Liver (tissue), 9 donors: ENCODE results near the gene NSUN2. TPM values are rescaled to one million over a fixed set of nuclear protein-coding genes. Genes with fewer than 3 reads are reported as not detected.

Source experiments
- DNase-seq: peaks from one replicate; pipeline ENCODE4 v3.0.0-alpha.2; 2017; ENCODE audit warnings: low spot score
- H3K27ac ChIP-seq, 2 donors: one replicate each; pipeline ENCODE4 v1.7.0; 2013; ENCODE audit warnings: inconsistent platforms in 2 of 2, low read length in 2 of 2, control low read depth in 1 of 2, low read depth in 1 of 2, mild to moderate bottlenecking in 1 of 2
- H3K27me3 ChIP-seq, 4 donors: one replicate each; pipeline versions ENCODE4 v1.6.1 to v1.7.0; 2013; ENCODE audit warnings: low read length in 3 of 4, inconsistent platforms in 1 of 4, mild to moderate bottlenecking in 1 of 4, moderate library complexity in 1 of 4; ENCODE audit not compliant: control insufficient read depth in 4 of 4, insufficient read depth in 4 of 4
- H3K36me3 ChIP-seq, 4 donors: one replicate each; pipeline versions ENCODE4 v1.6.1 to v1.7.0; 2013; ENCODE audit warnings: low read length in 3 of 4, mild to moderate bottlenecking in 3 of 4, low read depth in 1 of 4, moderate library complexity in 1 of 4; ENCODE audit not compliant: control insufficient read depth in 4 of 4, insufficient read depth in 3 of 4
- H3K4me1 ChIP-seq, 4 donors: one replicate each; pipeline versions ENCODE4 v1.6.1 to v1.7.0; 2013; ENCODE audit warnings: low read length in 3 of 4, mild to moderate bottlenecking in 3 of 4, moderate library complexity in 1 of 4; ENCODE audit not compliant: control insufficient read depth in 4 of 4, insufficient read depth in 4 of 4
- H3K4me3 ChIP-seq, 3 donors: one replicate each; pipeline versions ENCODE4 v1.6.1 to v1.7.0; 2013; ENCODE audit warnings: low read length in 3 of 3, control low read depth in 1 of 3, low read depth in 1 of 3, mild to moderate bottlenecking in 1 of 3
- H3K9ac ChIP-seq, 2 donors: one replicate each; pipeline ENCODE4 v1.7.0; 2013; ENCODE audit warnings: low read length in 2 of 2, mild to moderate bottlenecking in 2 of 2, moderate library complexity in 2 of 2, control low read depth in 1 of 2, low read depth in 1 of 2
- H3K9me3 ChIP-seq, 4 donors: one replicate each; pipeline versions ENCODE4 v1.6.1 to v1.7.0; 2013; ENCODE audit warnings: low read length in 3 of 4; ENCODE audit not compliant: control insufficient read depth in 4 of 4
- HNF4A ChIP-seq, 2 donors: conservative IDR thresholded peaks; 2 replicates each; pipeline ENCODE4 v1.6.1; 2016; ENCODE audit warnings: antibody characterized with exemption in 2 of 2, mild to moderate bottlenecking in 2 of 2
- RAD21 ChIP-seq, 2 donors: IDR thresholded peaks; 2 replicates each; pipeline ENCODE4 v1.6.1; 2016; ENCODE audit warnings: antibody characterized with exemption in 2 of 2, mild to moderate bottlenecking in 2 of 2
- SP1 ChIP-seq: IDR thresholded peaks from 2 replicates; pipeline ENCODE4 v1.6.1; 2018; ENCODE audit warnings: antibody characterized with exemption, mild to moderate bottlenecking
- TAF1 ChIP-seq: conservative IDR thresholded peaks from 2 replicates; pipeline ENCODE4 v1.6.1; 2016; ENCODE audit warnings: antibody characterized with exemption, mild to moderate bottlenecking
- YY1 ChIP-seq: IDR thresholded peaks from 2 replicates; pipeline ENCODE4 v1.6.1; 2016; ENCODE audit warnings: antibody characterized with exemption, mild to moderate bottlenecking
- WGBS: extraction: QIAGEN DNeasy Blood & Tissue Kit; methylation state at CpG from one replicate; pipeline ENCODE4 v1.1.7; 2013; 5-methylcytosine and 5-hydroxymethylcytosine counted together
- polyA plus RNA-seq, 2 donors: library from polyadenylated mRNA; stranded (reverse) in 1 of 2; unstranded in 1 of 2; fragments of 200-250 nt in 1 of 2; fragments of >200 nt in 1 of 2; fragmentation: Nextera tagmentation in 1 of 2; extraction: Ambion mirVana in 1 of 2; gene quantifications; one replicate each; pipeline versions ENCODE4 v1.2.1 to v1.2.3, GENCODE V29; 2013 to 2015
- total RNA-seq, 2 donors: library from RNA; depleted of rRNA; stranded (reverse); fragments of >200 nt; gene quantifications; one replicate each; pipeline ENCODE4 v1.2.3, GENCODE V29; 2014
- TF ChIP-seq, protein P1 (sequence below): IDR thresholded peaks from 2 replicates; pipeline ENCODE4 v1.6.1; 2016; ENCODE audit warnings: antibody characterized with exemption
- TF ChIP-seq, protein P2 (sequence below): IDR thresholded peaks from 2 replicates; pipeline ENCODE4 v1.6.1; 2016; ENCODE audit warnings: antibody characterized with exemption, mild to moderate bottlenecking
- TF ChIP-seq, protein P3 (sequence below): IDR thresholded peaks from 2 replicates; pipeline ENCODE4 v1.6.1; 2016; ENCODE audit warnings: antibody characterized with exemption
- TF ChIP-seq, protein P4 (sequence below): fragments of 150-350 bp; IDR thresholded peaks from 2 replicates; pipeline ENCODE4 v1.5.1; 2017; ENCODE audit warnings: improper control_type of control experiment, low read depth, low read length; ENCODE audit not compliant: missing input control
- donor health status: healthy.
- donor health status: healthy.
- donor health status: healthy.
- donor health status: healthy.
- donor health status: healthy.

Gene NSUN2
- total and polyA plus RNA-seq, 4 donors = 26.9 to 52.2 (median 28.1) TPM

DNA sequence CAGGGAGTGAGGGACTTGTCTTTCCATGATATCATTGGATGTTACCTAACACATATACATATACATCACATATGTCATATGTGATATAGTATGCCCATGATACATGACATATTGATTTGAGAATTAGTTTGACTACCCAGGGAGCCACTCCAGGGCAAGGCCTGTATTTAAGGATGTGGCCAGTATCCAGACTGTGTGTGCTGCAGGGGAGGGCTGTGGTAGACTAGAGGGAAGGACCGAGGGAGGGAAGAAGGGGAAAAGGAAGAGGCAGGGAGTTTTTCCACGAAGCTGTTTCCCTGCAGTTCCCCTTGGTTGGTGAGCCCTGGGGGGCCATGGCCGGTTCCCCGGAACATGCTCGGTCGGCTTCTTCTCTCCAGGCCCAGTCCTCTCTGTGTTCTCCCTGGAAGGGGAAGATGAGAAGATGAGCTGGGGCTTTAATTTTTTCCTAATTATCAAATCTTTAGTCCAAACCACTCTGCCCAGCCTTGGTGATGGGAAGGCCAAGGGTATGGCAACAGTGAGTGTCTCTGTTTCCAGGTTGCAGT is 48.7 kb downstream of the NSUN2 start:
- peaks cover 0 to 7% (median 3%) of the 10 kb centered on the region in 4 donors for H3K36me3 ChIP-seq
- 61% methylated on average over 6 of the region's 6 CpGs for WGBS
- peaks cover 2 to 41% (median 13%) of the 10 kb centered on the region in 4 donors for H3K4me1 ChIP-seq
- H3K4me3 ChIP-seq = peak overlapping the region; percentile 65 to 92 (median 75)
- peak overlapping the region; percentile 85 to 100 for H3K9ac ChIP-seq
- DNase-seq = no peak
- no peaks in the 10 kb centered on the region for H3K9me3 ChIP-seq
- TF ChIP-seq, protein P1, sequence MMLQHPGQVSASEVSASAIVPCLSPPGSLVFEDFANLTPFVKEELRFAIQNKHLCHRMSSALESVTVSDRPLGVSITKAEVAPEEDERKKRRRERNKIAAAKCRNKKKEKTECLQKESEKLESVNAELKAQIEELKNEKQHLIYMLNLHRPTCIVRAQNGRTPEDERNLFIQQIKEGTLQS = no peak
- TF ChIP-seq, protein P2, sequence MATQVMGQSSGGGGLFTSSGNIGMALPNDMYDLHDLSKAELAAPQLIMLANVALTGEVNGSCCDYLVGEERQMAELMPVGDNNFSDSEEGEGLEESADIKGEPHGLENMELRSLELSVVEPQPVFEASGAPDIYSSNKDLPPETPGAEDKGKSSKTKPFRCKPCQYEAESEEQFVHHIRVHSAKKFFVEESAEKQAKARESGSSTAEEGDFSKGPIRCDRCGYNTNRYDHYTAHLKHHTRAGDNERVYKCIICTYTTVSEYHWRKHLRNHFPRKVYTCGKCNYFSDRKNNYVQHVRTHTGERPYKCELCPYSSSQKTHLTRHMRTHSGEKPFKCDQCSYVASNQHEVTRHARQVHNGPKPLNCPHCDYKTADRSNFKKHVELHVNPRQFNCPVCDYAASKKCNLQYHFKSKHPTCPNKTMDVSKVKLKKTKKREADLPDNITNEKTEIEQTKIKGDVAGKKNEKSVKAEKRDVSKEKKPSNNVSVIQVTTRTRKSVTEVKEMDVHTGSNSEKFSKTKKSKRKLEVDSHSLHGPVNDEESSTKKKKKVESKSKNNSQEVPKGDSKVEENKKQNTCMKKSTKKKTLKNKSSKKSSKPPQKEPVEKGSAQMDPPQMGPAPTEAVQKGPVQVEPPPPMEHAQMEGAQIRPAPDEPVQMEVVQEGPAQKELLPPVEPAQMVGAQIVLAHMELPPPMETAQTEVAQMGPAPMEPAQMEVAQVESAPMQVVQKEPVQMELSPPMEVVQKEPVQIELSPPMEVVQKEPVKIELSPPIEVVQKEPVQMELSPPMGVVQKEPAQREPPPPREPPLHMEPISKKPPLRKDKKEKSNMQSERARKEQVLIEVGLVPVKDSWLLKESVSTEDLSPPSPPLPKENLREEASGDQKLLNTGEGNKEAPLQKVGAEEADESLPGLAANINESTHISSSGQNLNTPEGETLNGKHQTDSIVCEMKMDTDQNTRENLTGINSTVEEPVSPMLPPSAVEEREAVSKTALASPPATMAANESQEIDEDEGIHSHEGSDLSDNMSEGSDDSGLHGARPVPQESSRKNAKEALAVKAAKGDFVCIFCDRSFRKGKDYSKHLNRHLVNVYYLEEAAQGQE = peak; percentile 21
- no peaks in the 10 kb centered on the region for H3K27me3 ChIP-seq
- H3K27ac ChIP-seq = peak overlapping the region; percentile 87 to 94

DNA sequence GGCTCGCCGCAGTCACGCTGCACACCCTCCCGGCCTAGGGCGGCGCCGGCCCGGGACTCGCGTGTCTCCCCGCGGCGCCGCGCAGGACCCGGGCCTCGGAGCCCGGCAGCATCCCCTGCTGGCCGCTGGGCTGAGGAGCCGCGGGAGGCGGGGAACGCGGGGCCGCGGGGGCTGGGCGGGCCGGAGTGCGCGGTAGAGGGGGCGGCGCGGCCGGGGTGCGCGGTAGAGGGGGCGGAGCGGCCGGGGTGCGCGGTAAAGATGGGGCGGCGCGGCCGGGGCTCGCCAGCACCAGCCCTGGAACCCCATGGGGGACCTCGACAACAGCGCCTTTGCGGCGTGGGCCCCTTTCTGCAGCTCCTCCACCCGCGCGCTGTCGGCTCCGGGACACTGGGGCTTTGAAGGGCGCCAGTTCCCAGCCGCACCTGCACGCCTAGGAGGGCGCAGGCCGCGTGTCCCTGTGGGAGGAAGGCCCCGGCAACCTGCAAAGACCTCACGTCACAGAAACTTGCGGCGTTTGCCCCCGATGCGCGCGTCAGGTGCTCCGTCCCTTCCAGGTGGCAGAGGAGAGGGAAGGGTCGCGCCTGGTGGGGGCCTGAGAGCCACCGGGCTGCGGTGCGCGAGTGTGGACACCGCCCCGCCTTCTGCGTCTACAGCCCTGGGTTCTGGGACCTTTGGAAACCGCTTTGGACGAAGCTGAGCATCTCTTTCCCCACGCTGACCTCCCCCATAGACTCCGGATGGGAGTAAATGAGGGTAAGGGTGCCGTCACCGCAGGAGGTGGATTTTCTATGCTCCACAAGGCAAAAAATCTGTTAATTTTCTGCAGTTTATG is 49.6 kb downstream of the NSUN2 start:
- peak overlapping the region; percentile 87 to 94 for H3K27ac ChIP-seq

More for the DNA sequence above, 49.6 kb downstream of the NSUN2 start:
- H3K9ac ChIP-seq = peak overlapping the region; percentile 85 to 100
- no peak for TF ChIP-seq HNF4A (conservative IDR thresholded peaks at IDR 0.05)
- peak in 1 of 2 donors; percentile 12 for TF ChIP-seq RAD21 (IDR thresholded peaks at IDR 0.05)
- TF ChIP-seq TAF1 = no peak
- TF ChIP-seq YY1 = peak; percentile 62
- TF ChIP-seq, protein P3, sequence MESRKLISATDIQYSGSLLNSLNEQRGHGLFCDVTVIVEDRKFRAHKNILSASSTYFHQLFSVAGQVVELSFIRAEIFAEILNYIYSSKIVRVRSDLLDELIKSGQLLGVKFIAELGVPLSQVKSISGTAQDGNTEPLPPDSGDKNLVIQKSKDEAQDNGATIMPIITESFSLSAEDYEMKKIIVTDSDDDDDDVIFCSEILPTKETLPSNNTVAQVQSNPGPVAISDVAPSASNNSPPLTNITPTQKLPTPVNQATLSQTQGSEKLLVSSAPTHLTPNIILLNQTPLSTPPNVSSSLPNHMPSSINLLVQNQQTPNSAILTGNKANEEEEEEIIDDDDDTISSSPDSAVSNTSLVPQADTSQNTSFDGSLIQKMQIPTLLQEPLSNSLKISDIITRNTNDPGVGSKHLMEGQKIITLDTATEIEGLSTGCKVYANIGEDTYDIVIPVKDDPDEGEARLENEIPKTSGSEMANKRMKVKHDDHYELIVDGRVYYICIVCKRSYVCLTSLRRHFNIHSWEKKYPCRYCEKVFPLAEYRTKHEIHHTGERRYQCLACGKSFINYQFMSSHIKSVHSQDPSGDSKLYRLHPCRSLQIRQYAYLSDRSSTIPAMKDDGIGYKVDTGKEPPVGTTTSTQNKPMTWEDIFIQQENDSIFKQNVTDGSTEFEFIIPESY = no peak
- TF ChIP-seq, protein P4, sequence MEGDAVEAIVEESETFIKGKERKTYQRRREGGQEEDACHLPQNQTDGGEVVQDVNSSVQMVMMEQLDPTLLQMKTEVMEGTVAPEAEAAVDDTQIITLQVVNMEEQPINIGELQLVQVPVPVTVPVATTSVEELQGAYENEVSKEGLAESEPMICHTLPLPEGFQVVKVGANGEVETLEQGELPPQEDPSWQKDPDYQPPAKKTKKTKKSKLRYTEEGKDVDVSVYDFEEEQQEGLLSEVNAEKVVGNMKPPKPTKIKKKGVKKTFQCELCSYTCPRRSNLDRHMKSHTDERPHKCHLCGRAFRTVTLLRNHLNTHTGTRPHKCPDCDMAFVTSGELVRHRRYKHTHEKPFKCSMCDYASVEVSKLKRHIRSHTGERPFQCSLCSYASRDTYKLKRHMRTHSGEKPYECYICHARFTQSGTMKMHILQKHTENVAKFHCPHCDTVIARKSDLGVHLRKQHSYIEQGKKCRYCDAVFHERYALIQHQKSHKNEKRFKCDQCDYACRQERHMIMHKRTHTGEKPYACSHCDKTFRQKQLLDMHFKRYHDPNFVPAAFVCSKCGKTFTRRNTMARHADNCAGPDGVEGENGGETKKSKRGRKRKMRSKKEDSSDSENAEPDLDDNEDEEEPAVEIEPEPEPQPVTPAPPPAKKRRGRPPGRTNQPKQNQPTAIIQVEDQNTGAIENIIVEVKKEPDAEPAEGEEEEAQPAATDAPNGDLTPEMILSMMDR = peak; percentile 48
- TF ChIP-seq, protein P2 = no peak
- TF ChIP-seq SP1 = no peak
- H3K36me3 ChIP-seq = peaks cover 0 to 7% (median 3%) of the 10 kb centered on the region in 4 donors
- no peak for DNase-seq
- H3K4me3 ChIP-seq = peak overlapping the region; percentile 65 to 92 (median 75)
- WGBS = 3% methylated on average over 85 of the region's 85 CpGs
- peaks cover 2 to 34% (median 13%) of the 10 kb centered on the region in 4 donors for H3K4me1 ChIP-seq
- H3K27me3 ChIP-seq = no peaks in the 10 kb centered on the region
- H3K9me3 ChIP-seq = no peaks in the 10 kb centered on the region
